H1 (cell line): ENCODE data around the gene YWHAQ. TPM values are rescaled to one million over a fixed set of nuclear protein-coding genes. Genes with fewer than 3 reads are reported as not detected.

Experiments
- CTBP2 ChIP-seq: IDR thresholded peaks from 2 replicates; pipeline ENCODE4 v1.7.0; 2011; ENCODE audit warnings: borderline replicate concordance, mild to moderate bottlenecking, moderate library complexity, mixed read lengths, low read length; ENCODE audit not compliant: insufficient read depth, insufficient read length
- E2F6 ChIP-seq: IDR thresholded peaks from 2 replicates; pipeline ENCODE4 v1.6.1; 2012; ENCODE audit warnings: inconsistent platforms
- GABPA ChIP-seq: IDR thresholded peaks from 2 replicates; pipeline ENCODE4 v1.6.1; 2011; ENCODE audit warnings: mild to moderate bottlenecking, low read length, moderate library complexity, borderline replicate concordance; ENCODE audit not compliant: insufficient read depth
- RFX5 ChIP-seq: IDR thresholded peaks from 2 replicates; pipeline ENCODE4 v1.6.1; 2011; ENCODE audit warnings: low read depth, low read length, improper control_type of control experiment, borderline replicate concordance
- SP2 ChIP-seq: IDR thresholded peaks from 2 replicates; pipeline ENCODE4 v1.6.1; 2012; ENCODE audit warnings: mild to moderate bottlenecking, low read length, inconsistent platforms
- TCF12 ChIP-seq: IDR thresholded peaks from 2 replicates; pipeline ENCODE4 v1.6.1; 2011; ENCODE audit warnings: low read depth, mild to moderate bottlenecking, low read length
- USF2 ChIP-seq: IDR thresholded peaks from 2 replicates; pipeline ENCODE4 v1.6.1; 2011; ENCODE audit warnings: low read length, improper control_type of control experiment
- polyA plus RNA-seq, 7 experiments: library from polyadenylated mRNA; depleted of rRNA in 3 of 7; stranded (reverse) in 5 of 7; unstranded in 2 of 7; fragments of >200 nt in 5 of 7; fragments of 200-250 nt in 2 of 7; gene quantifications; 1 replicate in 5 of 7; 2 replicates in 1 of 7; 4 replicates in 1 of 7; pipeline versions ENCODE4 v1.2.1 to v1.2.3, GENCODE V29; 2011 to 2013; ENCODE audit warnings: missing spikeins in 2 of 7, mixed read lengths in 2 of 7
- total RNA-seq: library from RNA; stranded (reverse); fragmentation: NEBNext Ultra II Directional; extraction: Animal tissue kit (Norgen Biotek cat#: 25700); gene quantifications from 2 replicates; pipeline ENCODE4 v1.2.1, GENCODE V29; 2021

Gene YWHAQ
- total and polyA plus RNA-seq, 2 of the 8 experiments (the other 6 are each of a cell fraction or from before 2014, with no cell fraction given) = 244 to 480 TPM

- TF ChIP-seq E2F6 = no peak
- TF ChIP-seq SP2 = no peak
- no peak for TF ChIP-seq CTBP2
- TF ChIP-seq USF2 = no peak
- no peak for TF ChIP-seq RFX5
- TF ChIP-seq TCF12 = no peak
- TF ChIP-seq GABPA = no peak
Observed at GRCh38 chr2:9593925-9594324, 36.9 kb downstream of the YWHAQ start (continued).
